Activated T-cell treated with anti-CD3 and anti-CD28 coated beads, Interleukin-2, amount 50 U/mL, for 72 hours (primary cell): ENCODE results near the gene PKD1L1. TPM values are rescaled to one million over a fixed set of nuclear protein-coding genes. Genes with fewer than 3 reads are reported as not detected.

Experiments
- ATAC-seq, 2 donors: fragments of 150-1000 bp; cut with Tn5 transposase; replicated peaks in 1 of 2; 2 replicates each; pipeline ENCODE4 v1.10.0; 2021; ENCODE audit warnings: moderate library complexity in 2 of 2, mild to moderate bottlenecking in 1 of 2
- DNase-seq, 2 donors: peaks; one replicate each; pipeline ENCODE4 v3.0.0; 2021 to 2022; ENCODE audit warnings: mixed read lengths in 1 of 2
- H3K27ac Mint-ChIP-seq: one replicate; pipeline ENCODE4 v1.8.0; 2022; ENCODE audit warnings: mild to moderate bottlenecking, moderate library complexity, mixed read lengths
- H3K27me3 Mint-ChIP-seq: one replicate; pipeline ENCODE4 v1.8.0; 2022; ENCODE audit warnings: low read depth, mixed read lengths
- H3K36me3 Mint-ChIP-seq, 2 donors: one replicate each; pipeline ENCODE4 v1.8.0; 2022; ENCODE audit warnings: mixed read lengths in 2 of 2, mild to moderate bottlenecking in 1 of 2; ENCODE audit not compliant: insufficient read depth in 2 of 2
- H3K4me1 Mint-ChIP-seq: one replicate; pipeline ENCODE4 v1.8.0; 2022; ENCODE audit warnings: low read depth, mixed read lengths
- H3K4me3 Mint-ChIP-seq, 2 donors: one replicate each; pipeline ENCODE4 v1.8.0; 2022; ENCODE audit warnings: mild to moderate bottlenecking in 2 of 2, mixed read lengths in 2 of 2, moderate library complexity in 2 of 2
- H3K9me3 Mint-ChIP-seq, 2 donors: one replicate each; pipeline ENCODE4 v1.8.0; 2022; ENCODE audit warnings: mixed read lengths in 2 of 2
- total RNA-seq, 2 donors: library from RNA; stranded (reverse); gene quantifications; one replicate each; pipeline ENCODE4 v1.2.3, GENCODE V29; 2022

PKD1L1 gene
- total RNA-seq, 2 donors from 2014 or later, result 0.10 to 0.35 TPM

- no peak for ATAC-seq
- H3K4me3 Mint-ChIP-seq, result no peak overlapping the region
Measured at GRCh38 chr7:47846138-47846836, 102.0 kb downstream of the PKD1L1 start.

GRCh38 chr7:47844311-47844710, 104.0 kb downstream of the PKD1L1 start:
- H3K4me3 Mint-ChIP-seq, result no peak overlapping the region
- no peak overlapping the region for H3K27ac Mint-ChIP-seq
- H3K27me3 Mint-ChIP-seq, result peaks cover 23% of the 10 kb centered on the region
- DNase-seq (no peak), ATAC-seq (no peak)
- H3K9me3 Mint-ChIP-seq, result no peaks in the 10 kb centered on the region
- H3K4me1 Mint-ChIP-seq, result no peaks in the 10 kb centered on the region
- no peaks in the 10 kb centered on the region for H3K36me3 Mint-ChIP-seq

More at GRCh38 chr7:47846138-47846836, 102.0 kb downstream of the PKD1L1 start:
- Mint-ChIP-seq H3K4me1 (no peaks in the 10 kb centered on the region), H3K27ac (no peak overlapping the region), H3K9me3 (no peaks in the 10 kb centered on the region), H3K27me3 (peaks cover 23% of the 10 kb centered on the region), H3K36me3 (no peaks in the 10 kb centered on the region)
- DNase-seq, result no peak

- Mint-ChIP-seq H3K27ac (no peak overlapping the region), H3K9me3 (no peaks in the 10 kb centered on the region), H3K36me3 (no peaks in the 10 kb centered on the region), H3K4me3 (no peak overlapping the region), H3K27me3 (peaks cover 18% of the 10 kb centered on the region), H3K4me1 (no peaks in the 10 kb centered on the region)
- ATAC-seq (no peak), DNase-seq (no peak)
Measured at GRCh38 chr7:47843291-47843690, 105.0 kb downstream of the PKD1L1 start.

- H3K27ac Mint-ChIP-seq, result no peak overlapping the region
- H3K27me3 Mint-ChIP-seq, result peaks cover 13% of the 10 kb centered on the region
- H3K36me3 Mint-ChIP-seq, result no peaks in the 10 kb centered on the region
- no peak overlapping the region for H3K4me3 Mint-ChIP-seq
- no peak for ATAC-seq
- H3K4me1 Mint-ChIP-seq, result no peaks in the 10 kb centered on the region
- no peak for DNase-seq
- no peaks in the 10 kb centered on the region for H3K9me3 Mint-ChIP-seq
Measured at GRCh38 chr7:47839381-47839780, 108.9 kb downstream of the PKD1L1 start.

- no peaks in the 10 kb centered on the region for H3K9me3 Mint-ChIP-seq
- no peaks in the 10 kb centered on the region for H3K4me1 Mint-ChIP-seq
- H3K27ac Mint-ChIP-seq, result no peak overlapping the region
- no peaks in the 10 kb centered on the region for H3K36me3 Mint-ChIP-seq
- ATAC-seq, result no peak
- no peak for DNase-seq
- H3K27me3 Mint-ChIP-seq, result peaks cover 7% of the 10 kb centered on the region
- H3K4me3 Mint-ChIP-seq, result no peak overlapping the region
Measured at GRCh38 chr7:47837826-47838225, 110.4 kb downstream of the PKD1L1 start.

GRCh38 chr7:47836503-47837202, 111.6 kb downstream of the PKD1L1 start:
- Mint-ChIP-seq H3K27ac (no peak overlapping the region), H3K4me1 (no peaks in the 10 kb centered on the region), H3K36me3 (no peaks in the 10 kb centered on the region), H3K27me3 (no peaks in the 10 kb centered on the region), H3K9me3 (no peaks in the 10 kb centered on the region), H3K4me3 (no peak overlapping the region)
- ATAC-seq (no peak), DNase-seq (no peak)

GRCh38 chr7:47836080-47836479, 112.2 kb downstream of the PKD1L1 start:
- H3K4me1 Mint-ChIP-seq, result no peaks in the 10 kb centered on the region
- no peaks in the 10 kb centered on the region for H3K27me3 Mint-ChIP-seq
- H3K4me3 Mint-ChIP-seq, result no peak overlapping the region
- ATAC-seq (no peak), DNase-seq (no peak)
- no peaks in the 10 kb centered on the region for H3K36me3 Mint-ChIP-seq
- H3K9me3 Mint-ChIP-seq, result no peaks in the 10 kb centered on the region
- no peak overlapping the region for H3K27ac Mint-ChIP-seq

- Mint-ChIP-seq H3K36me3 (no peaks in the 10 kb centered on the region), H3K27ac (no peak overlapping the region), H3K9me3 (no peaks in the 10 kb centered on the region), H3K27me3 (peaks cover 8% of the 10 kb centered on the region), H3K4me3 (no peak overlapping the region), H3K4me1 (no peaks in the 10 kb centered on the region)
- no peak for DNase-seq
- no peak for ATAC-seq
Measured at GRCh38 chr7:47833211-47833610, 115.1 kb downstream of the PKD1L1 start.

GRCh38 chr7:47832105-47832715, 116.1 kb downstream of the PKD1L1 start:
- no peak overlapping the region for H3K4me3 Mint-ChIP-seq
- H3K4me1 Mint-ChIP-seq, result no peaks in the 10 kb centered on the region
- no peak overlapping the region for H3K27ac Mint-ChIP-seq

GRCh38 chr7:47830015-47830414, 118.3 kb downstream of the PKD1L1 start:
- peaks cover 14% of the 10 kb centered on the region for H3K27me3 Mint-ChIP-seq
- no peaks in the 10 kb centered on the region for H3K4me1 Mint-ChIP-seq
- no peak overlapping the region for H3K4me3 Mint-ChIP-seq
- no peaks in the 10 kb centered on the region for H3K36me3 Mint-ChIP-seq
- ATAC-seq, result no peak
- no peaks in the 10 kb centered on the region for H3K9me3 Mint-ChIP-seq
- no peak for DNase-seq
- H3K27ac Mint-ChIP-seq, result no peak overlapping the region

More at GRCh38 chr7:47832105-47832715, 116.1 kb downstream of the PKD1L1 start:
- no peak for ATAC-seq
- no peaks in the 10 kb centered on the region for H3K9me3 Mint-ChIP-seq
- no peak for DNase-seq
- peaks cover 14% of the 10 kb centered on the region for H3K27me3 Mint-ChIP-seq
- H3K36me3 Mint-ChIP-seq, result no peaks in the 10 kb centered on the region

- no peak overlapping the region for H3K4me3 Mint-ChIP-seq
- DNase-seq (no peak), ATAC-seq (no peak)
- H3K36me3 Mint-ChIP-seq, result no peaks in the 10 kb centered on the region
- H3K27me3 Mint-ChIP-seq, result peaks cover 14% of the 10 kb centered on the region
- no peaks in the 10 kb centered on the region for H3K9me3 Mint-ChIP-seq
- H3K27ac Mint-ChIP-seq, result no peak overlapping the region
- H3K4me1 Mint-ChIP-seq, result no peaks in the 10 kb centered on the region
Measured at GRCh38 chr7:47827871-47828270, 120.4 kb downstream of the PKD1L1 start.

GRCh38 chr7:47827351-47827756, 120.9 kb downstream of the PKD1L1 start:
- Mint-ChIP-seq H3K4me1 (no peaks in the 10 kb centered on the region), H3K4me3 (no peak overlapping the region), H3K27ac (no peak overlapping the region), H3K27me3 (peaks cover 14% of the 10 kb centered on the region), H3K9me3 (no peaks in the 10 kb centered on the region), H3K36me3 (no peaks in the 10 kb centered on the region)
- DNase-seq, result no peak
- ATAC-seq, result no peak

GRCh38 chr7:47826754-47827153, 121.5 kb downstream of the PKD1L1 start:
- Mint-ChIP-seq H3K9me3 (no peaks in the 10 kb centered on the region), H3K27ac (no peak overlapping the region), H3K4me3 (no peak overlapping the region), H3K36me3 (no peaks in the 10 kb centered on the region), H3K27me3 (peaks cover 14% of the 10 kb centered on the region), H3K4me1 (no peaks in the 10 kb centered on the region)
- no peak for ATAC-seq
- DNase-seq, result no peak
